SK-N-SH (cell line): ENCODE data around the gene NID1. TPM values are rescaled to one million over a fixed set of nuclear protein-coding genes. Genes with fewer than 3 reads are reported as not detected.

Experiments used
- CTCF ChIA-PET: fragments of 300-600, 350-600 bp; formaldehyde crosslinking; extraction: SDS; loops from one replicate; lab custom pipeline; 2021; lab: Yijun Ruan, JAX
- POLR2A ChIA-PET: fragments of 350-600 bp; sonication (Branson Sonifier 250); formaldehyde crosslinking; extraction: SDS; loops from one replicate; lab custom pipeline; 2020; ENCODE audit warnings: antibody characterized with exemption, inconsistent platforms; lab: Yijun Ruan, JAX
- DNase-seq: peaks from one replicate; pipeline ENCODE4 v3.0.0; 2012
- H2AFZ ChIP-seq: fragments of 200-600 bp; sonication (generic); 2 replicates; pipeline ENCODE4 v1.8.1; 2016; ENCODE audit warnings: antibody characterized with exemption, mild to moderate bottlenecking, low read depth
- H3F3A ChIP-seq: fragments of 200-600 bp; sonication (generic); replicated peaks from 2 replicates; pipeline ENCODE3; 2016; ENCODE audit warnings: antibody characterized with exemption, mild to moderate bottlenecking; ENCODE audit not compliant: insufficient read depth
- H3K27ac ChIP-seq, 2 experiments: fragments of 200-500 bp in 1 of 2; fragments of 200-600 bp in 1 of 2; sonication (Bioruptor generic) in 1 of 2; sonication (generic), shearing (Covaris generic) in 1 of 2; 2 replicates each; pipeline versions ENCODE4 v1.5.1 to v1.6.1; 2014 to 2016; ENCODE audit warnings: low read depth in 2 of 2, inconsistent platforms in 1 of 2, low read length in 1 of 2, mild to moderate bottlenecking in 1 of 2, mixed read lengths in 1 of 2
- H3K27me3 ChIP-seq: fragments of 200-600 bp; sonication (generic), shearing (Covaris generic); 2 replicates; pipeline ENCODE4 v1.6.1; 2016; ENCODE audit warnings: mixed run types; ENCODE audit not compliant: insufficient read depth
- H3K36me3 ChIP-seq, 2 experiments: fragments of 200-500 bp in 1 of 2; fragments of 200-600 bp in 1 of 2; sonication (Bioruptor generic) in 1 of 2; sonication (generic) in 1 of 2; replicated peaks in 1 of 2; 2 replicates each; pipeline versions ENCODE3 to v1.5.1; 2014 to 2016; ENCODE audit warnings: low read length in 1 of 2, mild to moderate bottlenecking in 1 of 2; ENCODE audit not compliant: insufficient read depth in 2 of 2, control insufficient read depth in 1 of 2
- H3K4me1 ChIP-seq, 2 experiments: fragments of 200-500 bp in 1 of 2; fragments of 200-600 bp in 1 of 2; sonication (Bioruptor generic) in 1 of 2; sonication (generic), shearing (Covaris generic) in 1 of 2; 2 replicates each; pipeline versions ENCODE4 v1.5.1 to v1.6.1; 2014 to 2016; ENCODE audit warnings: low read depth in 1 of 2, low read length in 1 of 2, mixed run types in 1 of 2; ENCODE audit not compliant: insufficient read depth in 2 of 2, control insufficient read depth in 1 of 2
- H3K4me2 ChIP-seq: fragments of 200-600 bp; sonication (generic), shearing (Covaris generic); 2 replicates; pipeline ENCODE4 v1.6.1; 2017; ENCODE audit warnings: mixed run types
- H3K4me3 ChIP-seq, 2 experiments: fragments of 200-500 bp in 1 of 2; fragments of 200-600 bp in 1 of 2; sonication (Bioruptor generic) in 1 of 2; sonication (generic), shearing (Covaris generic) in 1 of 2; 2 replicates each; pipeline versions ENCODE4 v1.5.1 to v1.8.1; 2014 to 2016; ENCODE audit warnings: low read depth in 2 of 2, inconsistent platforms in 1 of 2, low read length in 1 of 2, mild to moderate bottlenecking in 1 of 2, mixed read lengths in 1 of 2, moderate library complexity in 1 of 2
- H3K79me2 ChIP-seq: fragments of 200-600 bp; sonication (generic); 2 replicates; pipeline ENCODE4 v1.8.1; 2017; ENCODE audit warnings: mild to moderate bottlenecking; ENCODE audit not compliant: insufficient read depth
- H3K9ac ChIP-seq: fragments of 200-600 bp; sonication (generic); 2 replicates; pipeline ENCODE4 v1.6.1; 2017; ENCODE audit warnings: mixed run types
- H3K9me2 ChIP-seq: fragments of 200-600 bp; sonication (generic); 2 replicates; pipeline ENCODE4 v1.6.1; 2017; ENCODE audit warnings: mixed run types
- H3K9me3 ChIP-seq: fragments of 200-600 bp; sonication (generic); 2 replicates; pipeline ENCODE4 v1.6.1; 2017; ENCODE audit warnings: mixed run types, mild to moderate bottlenecking, moderate library complexity
- H4K20me1 ChIP-seq: fragments of 200-600 bp; sonication (generic); 2 replicates; pipeline ENCODE4 v1.6.1; 2017; ENCODE audit warnings: mild to moderate bottlenecking, mixed run types; ENCODE audit not compliant: insufficient read depth
- CHD2 ChIP-seq: fragments of 150-350 bp; IDR thresholded peaks from 2 replicates; pipeline ENCODE4 v1.6.1; 2018; ENCODE audit warnings: low read length; ENCODE audit not compliant: partially characterized antibody
- EZH2phosphoT487 ChIP-seq: fragments of 200-600 bp; sonication (generic); IDR thresholded peaks from 2 replicates; pipeline ENCODE4 v1.6.1; 2017; ENCODE audit warnings: low read depth, mixed run types, mild to moderate bottlenecking, antibody characterized with exemption, moderate library complexity, borderline replicate concordance
- FOSL2 ChIP-seq: IDR thresholded peaks from 2 replicates; pipeline ENCODE4 v1.4.0; 2012; ENCODE audit warnings: low read depth, mild to moderate bottlenecking, moderate library complexity, borderline replicate concordance
- FOXM1 ChIP-seq: IDR thresholded peaks from 2 replicates; pipeline ENCODE4 v1.4.0; 2012; ENCODE audit warnings: low read depth, mild to moderate bottlenecking
- GABPA ChIP-seq: IDR thresholded peaks from 2 replicates; pipeline ENCODE4 v1.4.0; 2012; ENCODE audit warnings: low read depth, mild to moderate bottlenecking
- RAD21 ChIP-seq: IDR thresholded peaks from 2 replicates; pipeline ENCODE4 v1.6.1; 2012; ENCODE audit warnings: mild to moderate bottlenecking, low read length
- RXRA ChIP-seq: IDR thresholded peaks from 2 replicates; pipeline ENCODE4 v1.4.0; 2012; ENCODE audit warnings: low read depth, mild to moderate bottlenecking, borderline replicate concordance
- SIN3A ChIP-seq: IDR thresholded peaks from 2 replicates; pipeline ENCODE4 v1.6.1; 2012; ENCODE audit warnings: low read depth, mild to moderate bottlenecking, low read length, moderate library complexity, borderline replicate concordance
- SMC3 ChIP-seq: IDR thresholded peaks from 2 replicates; pipeline ENCODE4 v1.6.1; 2012; ENCODE audit warnings: low read depth, low read length, improper control_type of control experiment
- TAF1 ChIP-seq: IDR thresholded peaks from 2 replicates; pipeline ENCODE4 v1.6.1; 2012; ENCODE audit warnings: low read depth, mild to moderate bottlenecking, low read length, moderate library complexity, borderline replicate concordance
- YY1 ChIP-seq: IDR thresholded peaks from 2 replicates; pipeline ENCODE4 v1.4.0; 2012; ENCODE audit warnings: low read depth, mild to moderate bottlenecking
- WGBS: methylation state at CpG from one replicate; pipeline ENCODE4 v1.1.6; 2017; ENCODE audit warnings: low lambda C conversion rate; 5-methylcytosine and 5-hydroxymethylcytosine counted together
- polyA plus RNA-seq, 3 experiments: library from polyadenylated mRNA; depleted of rRNA; stranded (reverse); fragments of >200 nt; gene quantifications; 2 replicates each; pipeline ENCODE4 v1.2.3, GENCODE V29; 2012
- TF ChIP-seq, protein P1 (sequence below): IDR thresholded peaks from 2 replicates; pipeline ENCODE4 v1.4.0; 2012; ENCODE audit warnings: low read depth, borderline replicate concordance
- TF ChIP-seq, protein P2 (sequence below): fragments of 150-350 bp; IDR thresholded peaks from 2 replicates; pipeline ENCODE4 v1.6.1; 2016; ENCODE audit warnings: mild to moderate bottlenecking, low read depth, low read length
- TF ChIP-seq, protein P3 (sequence below): fragments of 200-600 bp; sonication (generic); IDR thresholded peaks from 2 replicates; pipeline ENCODE4 v1.6.1; 2017; ENCODE audit warnings: antibody characterized with exemption, mild to moderate bottlenecking, moderate library complexity

Gene NID1
- polyA plus RNA-seq, 1 of the 3 experiments (the other 2 are of a cell fraction): 74.3 TPM

DNA sequence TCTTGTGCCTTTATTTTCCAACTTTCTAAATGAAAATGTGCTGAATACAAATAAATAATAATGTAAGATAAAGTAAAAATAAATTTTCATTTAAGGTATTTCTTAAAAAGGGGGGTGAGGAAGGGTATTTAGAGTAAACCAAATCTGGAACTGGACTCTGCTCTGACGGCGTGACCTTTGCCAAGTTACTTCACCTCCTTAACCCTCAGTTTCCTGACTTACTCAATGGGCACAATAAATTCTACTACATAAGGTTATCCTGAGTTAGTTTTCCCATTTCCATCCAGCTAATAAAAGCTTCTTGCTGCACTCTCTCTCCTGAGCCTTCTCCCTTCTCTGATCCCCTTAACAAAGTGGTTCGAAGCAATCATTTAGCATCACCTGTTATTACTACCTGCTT is 93.9 kb downstream of the NID1 start:
- POLR2A ChIA-PET: interaction anchor here (1.2 to 1.7 kb wide), 2 partner anchors 53 to 104 kb away, joined by 6 to 10 read pairs; partner anchors contain the start of gene LYST
- H3K27ac ChIP-seq: peak overlapping the region in 1 of 2 experiments; percentile 98; a peak in 2 of 4 replicates

More for the DNA sequence above, 93.9 kb downstream of the NID1 start:
- H3K9me3 ChIP-seq: no peaks in the 10 kb centered on the region
- H3K9me2 ChIP-seq: no peaks in the 10 kb centered on the region
- H3K4me2 ChIP-seq: peak overlapping the region; percentile 78
- CTCF ChIA-PET: interaction anchor here (0.5 to 3.0 kb wide), 64 partner anchors 12 to 696 kb away, joined by 3 to 87 read pairs (median 6); partner anchors contain the start of genes B3GALNT2, LYST and NID1
- no peaks in the 10 kb centered on the region for H4K20me1 ChIP-seq
- H3K4me3 ChIP-seq: peak overlapping the region in 1 of 2 experiments; percentile 36; a peak in 1 of 4 replicates
- peaks cover 0 to 5% of the 10 kb centered on the region in 2 experiments for H3K36me3 ChIP-seq
- H3K4me1 ChIP-seq: peaks cover 3 to 10% of the 10 kb centered on the region in 2 experiments
- H3F3A ChIP-seq: peaks cover 17% of the 10 kb centered on the region
- no peaks in the 10 kb centered on the region for H3K27me3 ChIP-seq
- peak overlapping the region; percentile 83; the same call in 1 of the 2 replicates for H3K9ac ChIP-seq
- no peak for DNase-seq
- WGBS: 85% methylated on average over 3 of the region's 3 CpGs
- no peaks in the 10 kb centered on the region for H3K79me2 ChIP-seq
- peak overlapping the region; percentile 61 for H2AFZ ChIP-seq
- TF ChIP-seq, protein P1, sequence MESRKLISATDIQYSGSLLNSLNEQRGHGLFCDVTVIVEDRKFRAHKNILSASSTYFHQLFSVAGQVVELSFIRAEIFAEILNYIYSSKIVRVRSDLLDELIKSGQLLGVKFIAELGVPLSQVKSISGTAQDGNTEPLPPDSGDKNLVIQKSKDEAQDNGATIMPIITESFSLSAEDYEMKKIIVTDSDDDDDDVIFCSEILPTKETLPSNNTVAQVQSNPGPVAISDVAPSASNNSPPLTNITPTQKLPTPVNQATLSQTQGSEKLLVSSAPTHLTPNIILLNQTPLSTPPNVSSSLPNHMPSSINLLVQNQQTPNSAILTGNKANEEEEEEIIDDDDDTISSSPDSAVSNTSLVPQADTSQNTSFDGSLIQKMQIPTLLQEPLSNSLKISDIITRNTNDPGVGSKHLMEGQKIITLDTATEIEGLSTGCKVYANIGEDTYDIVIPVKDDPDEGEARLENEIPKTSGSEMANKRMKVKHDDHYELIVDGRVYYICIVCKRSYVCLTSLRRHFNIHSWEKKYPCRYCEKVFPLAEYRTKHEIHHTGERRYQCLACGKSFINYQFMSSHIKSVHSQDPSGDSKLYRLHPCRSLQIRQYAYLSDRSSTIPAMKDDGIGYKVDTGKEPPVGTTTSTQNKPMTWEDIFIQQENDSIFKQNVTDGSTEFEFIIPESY: no peak
- TF ChIP-seq GABPA: no peak
- TF ChIP-seq SMC3: no peak
- TF ChIP-seq, protein P2, sequence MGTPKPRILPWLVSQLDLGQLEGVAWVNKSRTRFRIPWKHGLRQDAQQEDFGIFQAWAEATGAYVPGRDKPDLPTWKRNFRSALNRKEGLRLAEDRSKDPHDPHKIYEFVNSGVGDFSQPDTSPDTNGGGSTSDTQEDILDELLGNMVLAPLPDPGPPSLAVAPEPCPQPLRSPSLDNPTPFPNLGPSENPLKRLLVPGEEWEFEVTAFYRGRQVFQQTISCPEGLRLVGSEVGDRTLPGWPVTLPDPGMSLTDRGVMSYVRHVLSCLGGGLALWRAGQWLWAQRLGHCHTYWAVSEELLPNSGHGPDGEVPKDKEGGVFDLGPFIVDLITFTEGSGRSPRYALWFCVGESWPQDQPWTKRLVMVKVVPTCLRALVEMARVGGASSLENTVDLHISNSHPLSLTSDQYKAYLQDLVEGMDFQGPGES: no peak
- TF ChIP-seq RXRA: no peak
- TF ChIP-seq CHD2: no peak
- TF ChIP-seq RAD21: no peak
- TF ChIP-seq SIN3A: no peak
- no peak for TF ChIP-seq YY1
- TF ChIP-seq, protein P3, sequence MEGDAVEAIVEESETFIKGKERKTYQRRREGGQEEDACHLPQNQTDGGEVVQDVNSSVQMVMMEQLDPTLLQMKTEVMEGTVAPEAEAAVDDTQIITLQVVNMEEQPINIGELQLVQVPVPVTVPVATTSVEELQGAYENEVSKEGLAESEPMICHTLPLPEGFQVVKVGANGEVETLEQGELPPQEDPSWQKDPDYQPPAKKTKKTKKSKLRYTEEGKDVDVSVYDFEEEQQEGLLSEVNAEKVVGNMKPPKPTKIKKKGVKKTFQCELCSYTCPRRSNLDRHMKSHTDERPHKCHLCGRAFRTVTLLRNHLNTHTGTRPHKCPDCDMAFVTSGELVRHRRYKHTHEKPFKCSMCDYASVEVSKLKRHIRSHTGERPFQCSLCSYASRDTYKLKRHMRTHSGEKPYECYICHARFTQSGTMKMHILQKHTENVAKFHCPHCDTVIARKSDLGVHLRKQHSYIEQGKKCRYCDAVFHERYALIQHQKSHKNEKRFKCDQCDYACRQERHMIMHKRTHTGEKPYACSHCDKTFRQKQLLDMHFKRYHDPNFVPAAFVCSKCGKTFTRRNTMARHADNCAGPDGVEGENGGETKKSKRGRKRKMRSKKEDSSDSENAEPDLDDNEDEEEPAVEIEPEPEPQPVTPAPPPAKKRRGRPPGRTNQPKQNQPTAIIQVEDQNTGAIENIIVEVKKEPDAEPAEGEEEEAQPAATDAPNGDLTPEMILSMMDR: no peak
- no peak for TF ChIP-seq TAF1
- no peak for TF ChIP-seq FOSL2
- no peak for TF ChIP-seq EZH2phosphoT487
- TF ChIP-seq FOXM1: no peak
- TF ChIP-seq, all 33 proteins: peak for 0
